Small intestine (tissue), 7 donors: ENCODE data around the gene TBX6. TPM values are rescaled to one million over a fixed set of nuclear protein-coding genes. Genes with fewer than 3 reads are reported as not detected.

Experiments
- DNase-seq, 2 donors: peaks; one replicate each; pipeline versions ENCODE4 v3.0.0 to v3.0.0-alpha.2; 2013
- FAIRE-seq: peaks from 2 replicates; lab custom pipeline; 2012; peaks lifted over from hg19 to GRCh38; lab: Jason Lieb, UNC
- H3K27ac ChIP-seq, 3 donors: one replicate each; pipeline ENCODE4 v1.5.1; 2013; ENCODE audit warnings: low read length in 2 of 3, mild to moderate bottlenecking in 2 of 3, control low read depth in 1 of 3, inconsistent platforms in 1 of 3, low read depth in 1 of 3, moderate library complexity in 1 of 3
- H3K27me3 ChIP-seq, 3 donors: one replicate each; pipeline ENCODE4 v1.6.1; 2013; ENCODE audit warnings: low read length in 3 of 3, inconsistent platforms in 1 of 3; ENCODE audit not compliant: control insufficient read depth in 3 of 3, insufficient read depth in 3 of 3
- H3K36me3 ChIP-seq, 3 donors: one replicate each; pipeline ENCODE4 v1.6.1; 2013; ENCODE audit warnings: low read length in 3 of 3, inconsistent platforms in 1 of 3, low read depth in 1 of 3, mild to moderate bottlenecking in 1 of 3, moderate library complexity in 1 of 3; ENCODE audit not compliant: control insufficient read depth in 3 of 3, insufficient read depth in 2 of 3
- H3K4me1 ChIP-seq, 3 donors: one replicate each; pipeline ENCODE4 v1.6.1; 2013; ENCODE audit warnings: low read length in 2 of 3, inconsistent platforms in 1 of 3, low read depth in 1 of 3, mild to moderate bottlenecking in 1 of 3, moderate library complexity in 1 of 3; ENCODE audit not compliant: control insufficient read depth in 3 of 3, insufficient read depth in 2 of 3
- H3K4me3 ChIP-seq, 3 donors: one replicate each; pipeline ENCODE4 v1.5.1; 2013; ENCODE audit warnings: low read length in 3 of 3, control low read depth in 1 of 3, inconsistent platforms in 1 of 3, low read depth in 1 of 3, mild to moderate bottlenecking in 1 of 3, moderate library complexity in 1 of 3
- H3K9me3 ChIP-seq, 2 donors: one replicate each; pipeline ENCODE4 v1.6.1; 2013; ENCODE audit warnings: low read depth in 1 of 2, low read length in 1 of 2; ENCODE audit not compliant: control insufficient read depth in 2 of 2, insufficient read depth in 1 of 2
- WGBS, 3 donors: extraction: QIAGEN DNeasy Blood & Tissue Kit; methylation state at CpG; one replicate each; pipeline ENCODE4 v1.1.7; 2013; 5-methylcytosine and 5-hydroxymethylcytosine counted together
- polyA plus RNA-seq, 4 donors: library from polyadenylated mRNA; stranded (reverse) in 3 of 4; unstranded in 1 of 4; fragments of 200-250 nt in 3 of 4; fragments of 120-200 nt in 1 of 4; gene quantifications; one replicate each; pipeline versions ENCODE4 v1.2.1 to v1.2.3, GENCODE V29; 2013
- donor health status: healthy with polysubstance abuse.
- donor health status: control.
- donor health status: control.
- donor health status: Bipolar disorder and iron deficiency.
- donor health status: healthy.

Gene TBX6
- polyA plus RNA-seq, 4 donors, result 0.54 to 1.6 (median 1.2) TPM

- FAIRE-seq (no peak), DNase-seq (no peak)
- Histone ChIP-seq H3K27ac (no peak overlapping the region), H3K4me1 (peaks cover 0 to 5% (median 0%) of the 10 kb centered on the region in 3 donors), H3K4me3 (no peak overlapping the region), H3K36me3 (peaks cover 8 to 64% (median 18%) of the 10 kb centered on the region in 3 donors), H3K27me3 (no peaks in the 10 kb centered on the region), H3K9me3 (no peaks in the 10 kb centered on the region)
- WGBS, 3 donors, result 78 to 83% (median 81%) methylated on average over 5 to 6 of the region's 6 CpGs
These were observed 5.9 kb downstream of the TBX6 start for GRCh38 chr16:30085820-30086219.

- FAIRE-seq, result no peak
- Histone ChIP-seq H3K27ac (peak overlapping the region in 1 of 3 donors; percentile 28), H3K4me3 (no peak overlapping the region), H3K27me3 (no peaks in the 10 kb centered on the region), H3K36me3 (peaks cover 8 to 69% (median 20%) of the 10 kb centered on the region in 3 donors), H3K4me1 (peaks cover 0 to 8% (median 0%) of the 10 kb centered on the region in 3 donors), H3K9me3 (no peaks in the 10 kb centered on the region)
- 64 to 95% (median 89%) methylated on average over 3 of the region's 3 CpGs for WGBS, 3 donors
- no peak for DNase-seq
These were observed 6.5 kb downstream of the TBX6 start for GRCh38 chr16:30085247-30085646.

- FAIRE-seq, result no peak
- H3K9me3 ChIP-seq, result no peaks in the 10 kb centered on the region
- DNase-seq, result no peak
- H3K27ac ChIP-seq, result peak overlapping the region in 1 of 3 donors; percentile 28
- H3K4me1 ChIP-seq, result peaks cover 0 to 8% (median 0%) of the 10 kb centered on the region in 3 donors
- H3K4me3 ChIP-seq, result no peak overlapping the region
- H3K27me3 ChIP-seq, result no peaks in the 10 kb centered on the region
- H3K36me3 ChIP-seq, result peaks cover 9 to 74% (median 20%) of the 10 kb centered on the region in 3 donors
- WGBS, 3 donors, result 67 to 79% (median 73%) methylated on average over 16 to 17 of the region's 17 CpGs
These were observed 6.9 kb downstream of the TBX6 start for GRCh38 chr16:30084816-30085159.

- Histone ChIP-seq H3K27me3 (no peaks in the 10 kb centered on the region), H3K4me3 (no peak overlapping the region), H3K4me1 (peaks cover 0 to 8% (median 0%) of the 10 kb centered on the region in 3 donors), H3K27ac (no peak overlapping the region), H3K9me3 (no peaks in the 10 kb centered on the region), H3K36me3 (peaks cover 13 to 79% (median 26%) of the 10 kb centered on the region in 3 donors)
- FAIRE-seq (no peak), DNase-seq (no peak)
- WGBS, 3 donors, result 86 to 90% (median 89%) methylated on average over 18 of the region's 18 CpGs
These were observed 7.5 kb downstream of the TBX6 start for GRCh38 chr16:30084096-30084815.

GRCh38 chr16:30083216-30084055 is 8.3 kb downstream of the TBX6 start:
- no peaks in the 10 kb centered on the region for H3K27me3 ChIP-seq
- H3K36me3 ChIP-seq, result peaks cover 14 to 88% (median 29%) of the 10 kb centered on the region in 3 donors
- H3K9me3 ChIP-seq, result no peaks in the 10 kb centered on the region
- H3K4me3 ChIP-seq, result no peak overlapping the region
- no peak for FAIRE-seq
- H3K4me1 ChIP-seq, result peaks cover 0 to 8% (median 0%) of the 10 kb centered on the region in 3 donors
- 93 to 94% (median 93%) methylated on average over 24 of the region's 24 CpGs for WGBS, 3 donors
- no peak for DNase-seq
- H3K27ac ChIP-seq, result no peak overlapping the region

- peaks cover 18 to 96% (median 29%) of the 10 kb centered on the region in 3 donors for H3K36me3 ChIP-seq
- no peaks in the 10 kb centered on the region for H3K9me3 ChIP-seq
- H3K27ac ChIP-seq, result no peak overlapping the region
- FAIRE-seq, result no peak
- DNase-seq, result no peak
- WGBS, 3 donors, result 86 to 89% (median 87%) methylated on average over 19 to 20 of the region's 20 CpGs
- no peak overlapping the region for H3K4me3 ChIP-seq
- peaks cover 0 to 11% (median 0%) of the 10 kb centered on the region in 3 donors for H3K4me1 ChIP-seq
- H3K27me3 ChIP-seq, result no peaks in the 10 kb centered on the region
These were observed 9.1 kb downstream of the TBX6 start for GRCh38 chr16:30082545-30083090.

GRCh38 chr16:30079480-30079879 is 12.2 kb downstream of the TBX6 start:
- DNase-seq (no peak), FAIRE-seq (no peak)
- Histone ChIP-seq H3K27me3 (no peaks in the 10 kb centered on the region), H3K9me3 (no peaks in the 10 kb centered on the region), H3K4me3 (no peak overlapping the region), H3K4me1 (peaks cover 2 to 25% (median 5%) of the 10 kb centered on the region in 3 donors), H3K36me3 (peaks cover 14 to 71% (median 22%) of the 10 kb centered on the region in 3 donors), H3K27ac (no peak overlapping the region)
- WGBS, 3 donors, result 93 to 96% (median 93%) methylated on average over 7 of the region's 7 CpGs

GRCh38 chr16:30078744-30079143 is 13.0 kb downstream of the TBX6 start:
- WGBS, 3 donors, result 87 to 90% (median 89%) methylated on average over 7 of the region's 7 CpGs
- FAIRE-seq, result no peak
- H3K36me3 ChIP-seq, result peaks cover 14 to 64% (median 19%) of the 10 kb centered on the region in 3 donors

More at GRCh38 chr16:30078744-30079143, 13.0 kb downstream of the TBX6 start:
- DNase-seq, result no peak
- Histone ChIP-seq H3K9me3 (no peaks in the 10 kb centered on the region), H3K4me3 (no peak overlapping the region), H3K4me1 (peaks cover 2 to 25% (median 5%) of the 10 kb centered on the region in 3 donors), H3K27me3 (no peaks in the 10 kb centered on the region), H3K27ac (no peak overlapping the region)
